Measurements from ENCODE around the gene DNAAF9. TPM values are rescaled to one million over a fixed set of nuclear protein-coding genes. Genes with fewer than 3 reads are reported as not detected.

The DNAAF9 gene
- 1 to 10 TPM; 1.2 to 4.0 TPM for total RNA-seq

DNA sequence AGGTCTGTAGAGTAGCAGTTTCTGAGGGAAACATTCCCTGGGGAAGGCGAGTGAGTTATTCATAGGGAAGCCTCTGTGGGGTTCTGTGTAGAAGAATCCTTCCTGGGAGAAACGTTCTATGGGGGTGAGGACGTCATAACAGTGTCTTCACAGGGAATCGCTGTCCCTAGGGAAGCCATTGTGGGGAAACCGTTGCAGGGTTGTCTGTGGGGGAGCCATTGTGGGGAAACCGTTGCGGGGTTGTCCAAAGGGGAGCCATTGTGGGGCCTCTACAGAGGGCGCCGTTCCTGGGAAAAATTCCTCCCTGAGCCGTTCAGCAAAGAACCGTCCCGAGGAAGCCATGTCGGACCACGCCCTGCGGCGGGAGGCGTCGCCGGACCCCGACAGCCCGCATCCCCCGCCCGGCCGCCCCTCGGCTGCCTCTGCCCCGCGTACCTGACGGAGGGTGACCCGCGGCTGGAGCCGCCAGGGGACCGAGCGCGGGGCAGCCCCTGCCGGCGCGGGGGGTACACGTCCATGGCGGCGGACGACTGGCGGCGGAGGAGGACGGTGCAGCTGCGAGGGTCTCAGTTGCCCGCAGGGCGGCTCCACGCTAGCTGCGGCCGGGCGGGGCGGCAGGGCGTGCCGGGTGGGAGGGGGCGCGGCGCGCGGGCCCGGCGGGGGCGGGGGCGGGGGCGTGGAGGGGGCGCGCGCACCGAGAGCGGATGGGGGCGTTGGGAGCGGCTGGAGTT lies at the start of gene DNAAF9:
Gene DNAAF9 (minus strand): TSS at position 630 of the 731 bp plus-strand sequence. CDS start 112 bp downstream, at position 518.
- peaks cover 4% of the 10 kb centered on the region for H3K4me1 ChIP-seq
- peak within 1 kb of the TSS; percentile 53 for H3K4me3 ChIP-seq
- TF ChIP-seq, protein P1, sequence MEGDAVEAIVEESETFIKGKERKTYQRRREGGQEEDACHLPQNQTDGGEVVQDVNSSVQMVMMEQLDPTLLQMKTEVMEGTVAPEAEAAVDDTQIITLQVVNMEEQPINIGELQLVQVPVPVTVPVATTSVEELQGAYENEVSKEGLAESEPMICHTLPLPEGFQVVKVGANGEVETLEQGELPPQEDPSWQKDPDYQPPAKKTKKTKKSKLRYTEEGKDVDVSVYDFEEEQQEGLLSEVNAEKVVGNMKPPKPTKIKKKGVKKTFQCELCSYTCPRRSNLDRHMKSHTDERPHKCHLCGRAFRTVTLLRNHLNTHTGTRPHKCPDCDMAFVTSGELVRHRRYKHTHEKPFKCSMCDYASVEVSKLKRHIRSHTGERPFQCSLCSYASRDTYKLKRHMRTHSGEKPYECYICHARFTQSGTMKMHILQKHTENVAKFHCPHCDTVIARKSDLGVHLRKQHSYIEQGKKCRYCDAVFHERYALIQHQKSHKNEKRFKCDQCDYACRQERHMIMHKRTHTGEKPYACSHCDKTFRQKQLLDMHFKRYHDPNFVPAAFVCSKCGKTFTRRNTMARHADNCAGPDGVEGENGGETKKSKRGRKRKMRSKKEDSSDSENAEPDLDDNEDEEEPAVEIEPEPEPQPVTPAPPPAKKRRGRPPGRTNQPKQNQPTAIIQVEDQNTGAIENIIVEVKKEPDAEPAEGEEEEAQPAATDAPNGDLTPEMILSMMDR (IDR thresholded peaks at IDR 0.05): no peak
- no peaks in the 10 kb centered on the region for H3K36me3 ChIP-seq
- H3K27me3 ChIP-seq: peaks cover 17% of the 10 kb centered on the region
- DNase-seq: peak; percentile 35
- H3K9ac ChIP-seq (ENCODE audit: low read depth in 2 of 2, low read length in 2 of 2): peak within 1 kb of the TSS; percentile 73 to 75
- intact Hi-C loops (cut with DNase I): no loop called here
- H3K27ac ChIP-seq: peak within 1 kb of the TSS; percentile 83
- H3K9me3 ChIP-seq: no peaks in the 10 kb centered on the region

DNA sequence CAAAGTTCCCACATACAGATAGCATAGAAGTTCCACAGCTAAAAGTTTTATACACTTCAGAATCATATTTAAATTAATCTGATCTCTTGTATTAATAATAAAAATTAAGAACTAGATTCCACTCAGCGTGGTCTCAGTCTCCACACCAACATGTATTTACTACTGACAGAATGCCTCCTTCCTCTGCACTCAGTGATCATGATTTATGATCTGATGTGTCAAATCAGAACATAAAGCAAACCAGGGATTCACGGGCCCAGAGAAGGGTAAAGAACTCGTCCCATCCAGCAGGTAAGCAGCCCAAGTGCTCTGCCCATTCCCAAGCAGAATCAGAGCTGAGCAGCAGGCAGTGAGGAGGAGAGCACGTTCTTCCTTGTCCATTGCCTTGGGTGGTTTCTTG lies 49.2 kb upstream of the DNAAF9 start:
- no peak overlapping the region for H3K4me3 ChIP-seq
- intact Hi-C loops (cut with DNase I): no loop called here
- no peak overlapping the region for H3K27ac ChIP-seq
- no peaks in the 10 kb centered on the region for H3K36me3 ChIP-seq
- H3K9me3 ChIP-seq: no peaks in the 10 kb centered on the region
- H3K27me3 ChIP-seq: no peaks in the 10 kb centered on the region
- no peak for DNase-seq
- TF ChIP-seq, protein P1 (IDR thresholded peaks at IDR 0.05): no peak
- no peaks in the 10 kb centered on the region for H3K4me1 ChIP-seq
- H3K9ac ChIP-seq (ENCODE audit: low read depth in 2 of 2, low read length in 2 of 2): no peak overlapping the region

DNA sequence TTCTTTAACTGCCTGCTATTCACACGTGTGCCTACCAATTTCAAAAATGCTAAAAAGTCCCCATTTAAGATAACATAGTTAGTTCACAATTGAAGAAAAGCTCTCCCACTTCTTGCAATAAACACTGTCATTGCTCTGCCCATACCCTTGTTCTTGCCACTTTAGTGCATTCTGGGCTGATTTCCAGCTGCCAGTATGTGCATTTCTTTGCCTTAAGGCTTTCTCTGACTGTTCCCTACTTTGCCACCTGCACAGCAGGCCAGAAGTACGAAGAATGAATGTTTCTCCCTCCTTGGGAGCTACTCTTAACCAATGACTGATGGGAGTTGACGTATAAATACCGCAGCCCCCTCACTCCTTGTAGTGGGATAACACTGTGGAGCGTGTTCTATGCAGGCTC lies 47.4 kb upstream of the DNAAF9 start:
- no peak overlapping the region for H3K4me3 ChIP-seq
- H3K27me3 ChIP-seq: no peaks in the 10 kb centered on the region
- no peaks in the 10 kb centered on the region for H3K36me3 ChIP-seq
- no peak for DNase-seq
- no peaks in the 10 kb centered on the region for H3K4me1 ChIP-seq
- H3K9me3 ChIP-seq: no peaks in the 10 kb centered on the region
- TF ChIP-seq, protein P1 (IDR thresholded peaks at IDR 0.05): no peak
- intact Hi-C loops (cut with DNase I): no loop called here
- H3K27ac ChIP-seq: no peak overlapping the region
- H3K9ac ChIP-seq (ENCODE audit: low read depth in 2 of 2, low read length in 2 of 2): no peak overlapping the region

DNA sequence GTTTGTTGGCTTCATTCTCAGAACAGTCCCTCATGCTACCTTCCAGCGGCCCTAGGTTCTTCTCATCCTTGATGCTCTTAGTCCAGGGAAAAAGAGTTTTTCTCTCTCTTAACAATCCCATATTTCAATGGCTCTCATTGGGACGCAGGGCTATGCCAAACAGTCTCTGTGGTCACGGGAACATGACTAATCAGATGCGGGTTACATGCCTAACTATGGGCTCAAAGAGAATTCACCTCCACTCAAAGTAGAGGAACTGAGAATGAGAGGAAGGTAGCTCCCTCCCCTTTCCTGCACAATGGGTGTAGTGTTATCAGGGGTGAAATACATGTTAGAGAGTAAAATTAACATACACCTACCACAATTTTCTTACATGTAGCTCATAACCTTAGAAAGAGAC lies 45.2 kb upstream of the DNAAF9 start:
- no peaks in the 10 kb centered on the region for H3K4me1 ChIP-seq

DNA sequence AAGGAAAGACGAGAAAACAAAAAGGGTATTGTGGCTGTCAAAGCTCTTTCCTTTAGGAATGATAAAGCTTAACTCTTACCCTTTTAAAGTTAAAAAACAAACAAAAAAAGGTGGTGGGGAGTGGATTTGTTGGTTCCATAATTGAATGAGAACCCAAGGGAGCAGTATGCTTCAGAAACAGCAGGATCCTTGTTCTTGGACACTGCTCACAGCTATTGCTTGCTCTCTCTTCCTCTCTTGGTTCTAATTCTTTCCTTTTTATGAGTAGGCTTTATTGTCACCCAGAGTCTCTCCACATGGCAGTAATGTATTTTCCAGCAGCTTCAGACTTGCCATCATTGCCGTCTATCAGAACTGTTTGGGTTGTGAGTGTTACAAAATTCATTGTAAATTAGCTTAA lies 44.7 kb upstream of the DNAAF9 start:
- Histone ChIP-seq H3K27ac (no peak overlapping the region), H3K9me3 (no peaks in the 10 kb centered on the region), H3K9ac (ENCODE audit: low read depth in 2 of 2, low read length in 2 of 2) (no peak overlapping the region), H3K27me3 (peaks cover 3% of the 10 kb centered on the region), H3K4me3 (no peak overlapping the region), H3K36me3 (no peaks in the 10 kb centered on the region), H3K4me1 (no peaks in the 10 kb centered on the region)
- intact Hi-C loops (cut with DNase I): no loop called here
- no peak for DNase-seq
- TF ChIP-seq, protein P1 (IDR thresholded peaks at IDR 0.05): no peak

More for the DNA sequence above, 45.2 kb upstream of the DNAAF9 start:
- Histone ChIP-seq H3K9ac (ENCODE audit: low read depth in 2 of 2, low read length in 2 of 2) (no peak overlapping the region), H3K4me3 (no peak overlapping the region), H3K36me3 (no peaks in the 10 kb centered on the region), H3K9me3 (no peaks in the 10 kb centered on the region), H3K27ac (no peak overlapping the region), H3K27me3 (peaks cover 3% of the 10 kb centered on the region)
- no peak for DNase-seq
- TF ChIP-seq, protein P1 (IDR thresholded peaks at IDR 0.05): no peak
- intact Hi-C loops (cut with DNase I): no loop called here
